ENCODE measurements around the gene FHOD3.

DNA sequence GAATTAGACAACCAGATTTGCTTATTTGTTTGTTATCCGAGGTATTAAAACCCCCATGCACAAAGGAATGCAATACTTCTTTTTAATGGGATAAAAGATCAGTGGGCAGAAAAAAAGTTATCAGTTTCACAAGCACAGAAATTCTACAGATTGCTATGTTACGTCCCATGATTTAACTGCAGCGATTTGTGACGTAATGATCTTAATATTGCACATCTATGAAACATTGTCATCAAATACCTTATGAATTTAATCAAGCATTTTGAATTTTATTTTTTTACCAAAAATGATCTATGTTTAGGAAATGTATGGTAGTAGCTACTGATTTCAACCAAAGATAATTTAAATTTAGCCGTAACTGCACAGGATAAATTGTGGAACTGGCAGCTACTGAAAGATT lies 138.9 kb downstream of the FHOD3 start:
- TF ChIP-seq CTCF (IDR thresholded peaks at IDR 0.05 in 8 of 11, conservative IDR thresholded peaks at IDR 0.05 in 3 of 11): no peak
- no peak for TF ChIP-seq POLR2A (IDR thresholded peaks at IDR 0.05)

Measured in spleen (tissue), 7 donors.